ENCODE measurements around the gene DSE.

The DSE gene

DNA sequence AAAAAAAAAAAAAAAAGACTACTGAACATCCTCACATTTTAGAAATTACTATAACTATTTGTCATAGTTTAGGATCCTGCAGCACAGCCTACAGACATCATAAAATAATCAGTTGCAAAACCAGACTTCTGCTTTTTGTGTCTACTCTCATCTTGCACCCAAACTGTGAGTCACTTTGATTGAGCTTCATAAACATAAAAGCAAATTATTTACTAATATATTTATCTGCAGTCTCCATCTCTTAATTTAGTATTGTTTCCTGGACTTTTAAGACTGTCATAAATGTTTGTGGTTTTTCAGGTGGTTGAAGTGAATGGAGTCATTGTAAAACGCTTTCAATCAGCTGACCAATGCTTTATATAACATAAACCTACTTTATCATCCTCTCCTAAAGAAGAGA, 75.7 kb downstream of the DSE start:
- Mint-ChIP-seq H3K9me3 (no peaks in the 10 kb centered on the region), H3K27ac (no peak overlapping the region), H3K4me1 (peaks cover 32% of the 10 kb centered on the region), H3K36me3 (ENCODE audit: low read depth) (no peaks in the 10 kb centered on the region), H3K4me3 (no peak overlapping the region), H3K27me3 (ENCODE audit: low read depth, poor library complexity) (no peaks in the 10 kb centered on the region)
- no peak for DNase-seq
- no peak for TF ChIP-seq CTCF (IDR thresholded peaks at IDR 0.05)

DNA sequence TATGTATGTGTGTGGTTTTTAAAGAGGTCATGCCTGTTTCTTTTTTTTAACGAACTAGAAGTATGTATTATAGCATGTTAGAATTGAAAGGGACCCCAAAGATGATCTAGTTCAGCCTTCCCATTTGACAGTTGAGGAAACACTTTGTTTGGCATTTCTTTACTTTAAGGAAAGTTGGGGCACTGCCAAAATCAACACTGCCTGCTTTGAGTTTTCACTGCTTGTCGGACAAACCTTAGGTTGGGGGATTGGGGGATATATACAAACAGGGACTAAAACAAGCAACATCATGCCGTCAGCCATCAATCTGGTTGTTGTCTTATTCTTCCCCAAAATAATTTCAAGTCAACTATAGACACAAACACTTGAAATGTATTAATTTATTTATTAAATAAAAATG, 76.3 kb downstream of the DSE start:
- no peak for DNase-seq
- no peaks in the 10 kb centered on the region for H3K27me3 Mint-ChIP-seq (ENCODE audit: low read depth, poor library complexity)
- no peak for TF ChIP-seq CTCF (IDR thresholded peaks at IDR 0.05)
- no peaks in the 10 kb centered on the region for H3K36me3 Mint-ChIP-seq (ENCODE audit: low read depth)
- no peak overlapping the region for H3K4me3 Mint-ChIP-seq
- peaks cover 32% of the 10 kb centered on the region for H3K4me1 Mint-ChIP-seq
- H3K9me3 Mint-ChIP-seq = no peaks in the 10 kb centered on the region
- H3K27ac Mint-ChIP-seq = no peak overlapping the region

DNA sequence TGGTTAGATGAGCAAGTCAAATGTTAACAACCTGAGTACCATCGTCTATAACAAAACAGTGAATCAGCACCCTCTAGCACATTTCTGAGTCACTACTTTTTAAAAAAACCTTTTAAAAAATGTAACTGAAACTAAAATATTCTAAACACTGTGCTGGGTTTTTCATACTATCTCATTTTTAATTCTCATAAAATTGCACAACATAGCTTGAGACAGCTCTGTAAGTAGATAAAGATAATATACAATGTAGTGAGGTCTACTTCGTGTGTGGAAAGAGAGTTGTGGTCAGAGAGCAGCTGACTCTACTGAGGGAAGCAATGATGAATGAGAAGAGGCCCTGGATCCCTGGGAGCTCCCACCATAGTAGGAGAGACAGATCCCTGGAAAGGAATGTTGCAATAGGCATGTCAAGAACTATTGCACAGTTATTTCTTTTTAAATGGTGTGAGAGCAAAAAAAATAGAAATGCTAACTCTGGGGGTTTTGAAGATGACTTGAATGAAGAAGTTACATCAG, 76.8 kb downstream of the DSE start:
- no peak for TF ChIP-seq CTCF (IDR thresholded peaks at IDR 0.05)
- peaks cover 28% of the 10 kb centered on the region for H3K4me1 Mint-ChIP-seq
- no peaks in the 10 kb centered on the region for H3K27me3 Mint-ChIP-seq (ENCODE audit: low read depth, poor library complexity)
- H3K27ac Mint-ChIP-seq = no peak overlapping the region
- no peaks in the 10 kb centered on the region for H3K36me3 Mint-ChIP-seq (ENCODE audit: low read depth)
- no peak for DNase-seq
- H3K4me3 Mint-ChIP-seq = no peak overlapping the region
- no peaks in the 10 kb centered on the region for H3K9me3 Mint-ChIP-seq

DNA sequence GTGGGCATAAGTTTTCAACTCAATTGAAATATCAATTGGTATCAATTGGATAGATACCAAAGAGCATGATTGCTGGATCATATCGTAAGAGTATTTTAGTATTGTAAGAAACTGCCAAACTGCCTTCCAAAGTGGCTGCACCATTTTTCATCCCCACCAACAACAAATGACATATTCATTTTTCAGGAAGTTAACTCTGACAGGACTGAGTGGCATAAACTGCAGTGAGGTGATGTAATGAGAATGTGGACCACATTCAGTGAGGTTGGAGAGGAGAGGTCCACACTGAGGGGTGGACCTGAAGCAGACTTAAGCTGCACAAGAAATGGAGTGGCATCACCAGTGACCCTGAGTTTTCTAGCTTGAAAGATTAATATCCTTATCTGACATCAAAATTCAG, 78.8 kb downstream of the DSE start:
- H3K36me3 Mint-ChIP-seq (ENCODE audit: low read depth) = no peaks in the 10 kb centered on the region
- no peak for DNase-seq
- peaks cover 3% of the 10 kb centered on the region for H3K27me3 Mint-ChIP-seq (ENCODE audit: low read depth, poor library complexity)
- H3K4me3 Mint-ChIP-seq = no peak overlapping the region
- peaks cover 36% of the 10 kb centered on the region for H3K4me1 Mint-ChIP-seq
- no peak for TF ChIP-seq CTCF (IDR thresholded peaks at IDR 0.05)
- H3K27ac Mint-ChIP-seq = no peak overlapping the region
- no peaks in the 10 kb centered on the region for H3K9me3 Mint-ChIP-seq

DNA sequence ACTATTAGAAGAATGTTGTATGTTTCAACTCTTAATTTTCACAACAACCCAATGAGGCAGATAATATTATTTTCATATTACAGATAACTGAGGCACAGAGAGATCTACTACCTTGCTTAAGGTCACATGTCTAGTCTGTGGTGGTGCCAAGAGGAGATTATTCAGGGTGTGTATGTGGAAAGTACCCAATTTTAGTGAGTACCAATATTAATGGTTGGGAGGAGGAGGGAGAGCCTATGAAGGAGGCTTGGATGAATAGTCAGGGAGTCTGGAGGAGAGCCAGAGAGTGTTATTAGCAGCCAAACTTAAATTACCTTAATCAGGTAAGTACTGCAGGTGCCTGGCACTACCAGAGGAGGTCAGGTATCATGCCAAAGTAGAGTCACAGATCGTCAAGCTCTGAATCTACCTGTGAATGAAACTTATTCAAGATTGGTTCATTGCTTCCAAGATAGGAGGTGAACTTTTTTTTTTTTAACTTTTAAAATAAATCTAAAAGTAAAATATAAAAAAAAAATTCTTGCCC, 79.5 kb downstream of the DSE start:
- H3K36me3 Mint-ChIP-seq (ENCODE audit: low read depth) = no peaks in the 10 kb centered on the region
- H3K4me3 Mint-ChIP-seq = no peak overlapping the region
- no peak for TF ChIP-seq CTCF (IDR thresholded peaks at IDR 0.05)
- no peaks in the 10 kb centered on the region for H3K9me3 Mint-ChIP-seq
- peaks cover 36% of the 10 kb centered on the region for H3K4me1 Mint-ChIP-seq
- H3K27ac Mint-ChIP-seq = no peak overlapping the region
- DNase-seq = no peak
- peaks cover 3% of the 10 kb centered on the region for H3K27me3 Mint-ChIP-seq (ENCODE audit: low read depth, poor library complexity)
